AG09309 (cell line): ENCODE data around the gene MRPS18A.
"Not testable (repeated sequence)": the region's sequence is repeated elsewhere in the genome, so short reads cannot be mapped to it uniquely, and the experiment has no call there.

Experiments used
- DNase-seq: peaks from one replicate; pipeline ENCODE4 v3.0.0-alpha.2; 2010; ENCODE audit warnings: low read depth
- H3K4me3 ChIP-seq: 2 replicates; pipeline ENCODE4 v1.5.1; 2011; ENCODE audit warnings: mild to moderate bottlenecking, low read depth, low read length, moderate library complexity; ENCODE audit not compliant: control insufficient read depth
- CTCF ChIP-seq: IDR thresholded peaks from 2 replicates; pipeline ENCODE4 v1.5.1; 2011; ENCODE audit warnings: mild to moderate bottlenecking, low read depth, low read length, inconsistent platforms; ENCODE audit not compliant: insufficient read depth, control insufficient read depth; ENCODE audit errors: missing control alignments

The MRPS18A gene

GRCh38 chr6:43635387-43636307, 51.9 kb downstream of the MRPS18A start, which contains the start of gene MAD2L1BP:
Gene MAD2L1BP, plus strand, starts transcription at chr6:43635840. Its CDS starts 36 bp downstream, at chr6:43635876.
- H3K4me3 ChIP-seq: peak within 1 kb of the TSS; percentile 93
- TF ChIP-seq CTCF: no peak
- DNase-seq: no peak

- TF ChIP-seq CTCF: no peak
- H3K4me3 ChIP-seq: no peak overlapping the region
- DNase-seq: no peak
Measured at GRCh38 chr6:43634702-43635303, 52.8 kb downstream of the MRPS18A start.

GRCh38 chr6:43633002-43633401, 54.6 kb downstream of the MRPS18A start:
- DNase-seq, H3K4me3 ChIP-seq: not testable (repeated sequence)

GRCh38 chr6:43630980-43631619, 56.5 kb downstream of the MRPS18A start:
- TF ChIP-seq CTCF: no peak
- H3K4me3 ChIP-seq: no peak overlapping the region
- DNase-seq: no peak

- no peak for TF ChIP-seq CTCF
- peak; percentile 93 for DNase-seq
- peak overlapping the region; percentile 85 for H3K4me3 ChIP-seq
Measured at GRCh38 chr6:43629505-43630300, 57.9 kb downstream of the MRPS18A start.

- peak within 1 kb of the TSS; percentile 85 for H3K4me3 ChIP-seq
- TF ChIP-seq CTCF: no peak
- peak; percentile 96 for DNase-seq
Measured at GRCh38 chr6:43629104-43629504, 58.5 kb downstream of the MRPS18A start, which contains the start of gene GTPBP2. Gene GTPBP2, minus strand, starts transcription at chr6:43629264. Its CDS starts 102 bp downstream, at chr6:43629162.
